MM.1S (cell line): Measurements from ENCODE around the gene RNU11.

Source experiments
- DNase-seq: peaks from one replicate; pipeline ENCODE4 v3.0.0-alpha.2; 2015
- H2AFZ ChIP-seq: fragments of 300-600 bp; sonication (generic); 2 replicates; pipeline ENCODE4 v1.6.0; 2016; ENCODE audit warnings: antibody characterized with exemption, low read length
- H3F3A ChIP-seq: fragments of 300-600 bp; sonication (generic); 2 replicates; pipeline ENCODE4 v1.6.1; 2016; ENCODE audit warnings: mild to moderate bottlenecking, antibody characterized with exemption, low read length, moderate library complexity, mixed read lengths; ENCODE audit not compliant: insufficient read depth
- H3K27ac ChIP-seq: fragments of 300-600 bp; sonication (generic); 2 replicates; pipeline ENCODE4 v1.5.1; 2016; ENCODE audit warnings: mild to moderate bottlenecking, low read length
- H3K27me3 ChIP-seq: fragments of 300-600 bp; sonication (generic); replicated peaks from 2 replicates; pipeline ENCODE4 v1.6.0; 2016; ENCODE audit warnings: low read length; ENCODE audit not compliant: insufficient read depth
- H3K36me3 ChIP-seq: fragments of 300-600 bp; sonication (generic); replicated peaks from 2 replicates; pipeline ENCODE4 v1.6.1; 2016; ENCODE audit warnings: mild to moderate bottlenecking, low read length, mixed read lengths; ENCODE audit not compliant: insufficient read depth
- H3K4me1 ChIP-seq: fragments of 300-600 bp; sonication (generic); 2 replicates; pipeline ENCODE4 v1.6.1; 2016; ENCODE audit warnings: low read length, mixed read lengths
- H3K4me2 ChIP-seq: fragments of 300-600 bp; sonication (generic); 2 replicates; pipeline ENCODE4 v1.6.0; 2016; ENCODE audit warnings: low read depth, low read length
- H3K4me3 ChIP-seq: fragments of 300-600 bp; sonication (generic); 2 replicates; pipeline ENCODE4 v1.5.1; 2016; ENCODE audit warnings: low read length, mixed read lengths
- H3K79me2 ChIP-seq: fragments of 300-600 bp; sonication (generic); 2 replicates; pipeline ENCODE4 v1.6.1; 2016; ENCODE audit warnings: mixed run types, low read length, mixed read lengths
- H3K9ac ChIP-seq: fragments of 300-600 bp; sonication (generic); 2 replicates; pipeline ENCODE4 v1.6.1; 2016; ENCODE audit warnings: low read length, mixed read lengths
- H3K9me2 ChIP-seq: fragments of 300-600 bp; sonication (generic); replicated peaks from 2 replicates; pipeline ENCODE4 v1.6.1; 2016; ENCODE audit warnings: mild to moderate bottlenecking, low read length, mixed read lengths; ENCODE audit not compliant: insufficient read depth
- H3K9me3 ChIP-seq: fragments of 300-600 bp; sonication (generic); replicated peaks from 2 replicates; pipeline ENCODE4 v1.6.1; 2016; ENCODE audit warnings: mild to moderate bottlenecking, low read length, mixed read lengths; ENCODE audit not compliant: insufficient read depth
- H4K20me1 ChIP-seq: fragments of 300-600 bp; sonication (generic); 2 replicates; pipeline ENCODE4 v1.6.1; 2016; ENCODE audit warnings: mild to moderate bottlenecking, low read length, moderate library complexity, mixed read lengths; ENCODE audit not compliant: insufficient read depth
- CTCF ChIP-seq: fragments of 300-600 bp; sonication (generic); IDR thresholded peaks from 2 replicates; pipeline ENCODE4 v1.5.1; 2016; ENCODE audit warnings: antibody characterized with exemption, low read length, mixed read lengths
- EZH2 ChIP-seq: fragments of 300-600 bp; sonication (generic); optimal IDR thresholded peaks from 2 replicates; pipeline ENCODE3; 2017; ENCODE audit warnings: low read depth, mild to moderate bottlenecking, antibody characterized with exemption, low read length, mixed read lengths
- EZH2phosphoT487 ChIP-seq: fragments of 300-600 bp; sonication (generic); IDR thresholded peaks from 2 replicates; pipeline ENCODE4 v1.6.1; 2018; ENCODE audit warnings: antibody characterized with exemption, low read length

RNU11 gene

GRCh38 chr1:28604411-28604810, 44.0 kb upstream of the RNU11 start:
- no peak overlapping the region for H3K9ac ChIP-seq
- no peak overlapping the region for H3K4me2 ChIP-seq
- H3K4me1 ChIP-seq: peaks cover 37% of the 10 kb centered on the region
- H3K36me3 ChIP-seq: no peaks in the 10 kb centered on the region
- no peak for DNase-seq
- peaks cover 26% of the 10 kb centered on the region for H3F3A ChIP-seq
- no peaks in the 10 kb centered on the region for H3K9me2 ChIP-seq
- no peak overlapping the region for H2AFZ ChIP-seq
- TF ChIP-seq EZH2 (no peak), EZH2phosphoT487 (no peak), CTCF (no peak)
- H3K9me3 ChIP-seq: no peaks in the 10 kb centered on the region
- H3K79me2 ChIP-seq: 0 out of 2 replicates have a peak, but pooled peaks cover 2% of the 10 kb centered on the region
- H3K27me3 ChIP-seq: no peaks in the 10 kb centered on the region
- no peaks in the 10 kb centered on the region for H4K20me1 ChIP-seq
- no peak overlapping the region for H3K27ac ChIP-seq
- H3K4me3 ChIP-seq: no peak overlapping the region

GRCh38 chr1:28604962-28605361, 43.4 kb upstream of the RNU11 start:
- H3K36me3 ChIP-seq: no peaks in the 10 kb centered on the region
- H3K9ac ChIP-seq: no peak overlapping the region

GRCh38 chr1:28606771-28607170, 41.6 kb upstream of the RNU11 start:
- Histone ChIP-seq H3K4me3 (no peak overlapping the region), H3K9ac (no peak overlapping the region), H3K27me3 (no peaks in the 10 kb centered on the region), H3K9me2 (no peaks in the 10 kb centered on the region), H3K79me2 (no peaks in the 10 kb centered on the region), H3K36me3 (no peaks in the 10 kb centered on the region), H3K4me2 (no peak overlapping the region), H3K4me1 (peaks cover 14% of the 10 kb centered on the region), H3K27ac (no peak overlapping the region), H3F3A (peaks cover 10% of the 10 kb centered on the region), H4K20me1 (no peaks in the 10 kb centered on the region), H2AFZ (no peak overlapping the region), H3K9me3 (no peaks in the 10 kb centered on the region)
- TF ChIP-seq EZH2phosphoT487 (no peak), EZH2 (no peak), CTCF (no peak)
- no peak for DNase-seq

More at GRCh38 chr1:28604962-28605361, 43.4 kb upstream of the RNU11 start:
- no peak overlapping the region for H3K27ac ChIP-seq
- no peaks in the 10 kb centered on the region for H3K27me3 ChIP-seq
- TF ChIP-seq CTCF: no peak
- TF ChIP-seq EZH2phosphoT487: no peak
- TF ChIP-seq EZH2: no peak
- no peaks in the 10 kb centered on the region for H4K20me1 ChIP-seq
- peaks cover 21% of the 10 kb centered on the region for H3F3A ChIP-seq
- H3K4me2 ChIP-seq: no peak overlapping the region
- H3K79me2 ChIP-seq: 0 out of 2 replicates have a peak, but pooled peaks cover 2% of the 10 kb centered on the region
- H3K9me3 ChIP-seq: no peaks in the 10 kb centered on the region
- H3K9me2 ChIP-seq: no peaks in the 10 kb centered on the region
- no peak for DNase-seq
- H3K4me1 ChIP-seq: peaks cover 31% of the 10 kb centered on the region
- H3K4me3 ChIP-seq: no peak overlapping the region
- H2AFZ ChIP-seq: no peak overlapping the region
